ENCODE measurements around the gene ADK. TPM values are rescaled to one million over a fixed set of nuclear protein-coding genes. Genes with fewer than 3 reads are reported as not detected.

ADK gene
- total and polyA plus RNA-seq, 5 donors from 2014 or later, result 33.3 to 83.0 (median 63.7) TPM

GRCh38 chr10:74415146-74415839 lies 264.3 kb downstream of the ADK start:
- Histone ChIP-seq H3K36me3 (ENCODE audit: control insufficient read depth, insufficient read depth, low read length) (peaks cover 5% of the 10 kb centered on the region), H3K27ac (ENCODE audit: insufficient read depth, low read length, poor library complexity, severe bottlenecking) (no peak overlapping the region), H3K4me1 (ENCODE audit: control insufficient read depth, insufficient read depth, low read length, poor library complexity, severe bottlenecking) (no peaks in the 10 kb centered on the region), H3K4me3 (ENCODE audit: low read depth, low read length) (no peak overlapping the region), H3K27me3 (ENCODE audit: control insufficient read depth, insufficient read depth, low read length) (no peaks in the 10 kb centered on the region), H3K9me3 (ENCODE audit: control insufficient read depth in 2 of 2, low read length in 2 of 2) (no peaks in the 10 kb centered on the region)
- ATAC-seq (ENCODE audit: low read depth in 2 of 2) (no peak), DNase-seq (no peak)
- Mint-ChIP-seq H3K9me3 (peaks cover 0 to 9% (median 0%) of the 10 kb centered on the region in 7 donors), H3K4me1 (peaks cover 5 to 15% (median 10%) of the 10 kb centered on the region in 4 donors), H3K4me3 (no peak overlapping the region), H3K36me3 (peaks cover 27% of the 10 kb centered on the region), H3K27ac (no peak overlapping the region), H3K27me3 (no peaks in the 10 kb centered on the region)

GRCh38 chr10:74417397-74417796 lies 266.4 kb downstream of the ADK start:
- Mint-ChIP-seq H3K27me3 (no peaks in the 10 kb centered on the region), H3K9me3 (peaks cover 0 to 2% (median 0%) of the 10 kb centered on the region in 7 donors), H3K4me1 (peaks cover 5 to 15% (median 10%) of the 10 kb centered on the region in 4 donors), H3K27ac (no peak overlapping the region), H3K4me3 (no peak overlapping the region), H3K36me3 (peaks cover 24% of the 10 kb centered on the region)
- Histone ChIP-seq H3K4me3 (ENCODE audit: low read depth, low read length) (no peak overlapping the region), H3K27ac (ENCODE audit: insufficient read depth, low read length, poor library complexity, severe bottlenecking) (no peak overlapping the region), H3K36me3 (ENCODE audit: control insufficient read depth, insufficient read depth, low read length) (peaks cover 2% of the 10 kb centered on the region), H3K4me1 (ENCODE audit: control insufficient read depth, insufficient read depth, low read length, poor library complexity, severe bottlenecking) (no peaks in the 10 kb centered on the region), H3K9me3 (ENCODE audit: control insufficient read depth in 2 of 2, low read length in 2 of 2) (no peaks in the 10 kb centered on the region), H3K27me3 (ENCODE audit: control insufficient read depth, insufficient read depth, low read length) (no peaks in the 10 kb centered on the region)
- ATAC-seq (ENCODE audit: low read depth in 2 of 2) (no peak), DNase-seq (no peak)

GRCh38 chr10:74418285-74418872 lies 267.4 kb downstream of the ADK start:
- Mint-ChIP-seq H3K9me3 (peaks cover 0 to 1% (median 0%) of the 10 kb centered on the region in 7 donors), H3K4me1 (peaks cover 5 to 15% (median 10%) of the 10 kb centered on the region in 4 donors), H3K4me3 (no peak overlapping the region), H3K36me3 (peaks cover 22% of the 10 kb centered on the region), H3K27me3 (no peaks in the 10 kb centered on the region), H3K27ac (no peak overlapping the region)
- Histone ChIP-seq H3K4me3 (ENCODE audit: low read depth, low read length) (no peak overlapping the region), H3K27ac (ENCODE audit: insufficient read depth, low read length, poor library complexity, severe bottlenecking) (no peak overlapping the region), H3K9me3 (ENCODE audit: control insufficient read depth in 2 of 2, low read length in 2 of 2) (no peaks in the 10 kb centered on the region), H3K27me3 (ENCODE audit: control insufficient read depth, insufficient read depth, low read length) (no peaks in the 10 kb centered on the region), H3K36me3 (ENCODE audit: control insufficient read depth, insufficient read depth, low read length) (peaks cover 1% of the 10 kb centered on the region), H3K4me1 (ENCODE audit: control insufficient read depth, insufficient read depth, low read length, poor library complexity, severe bottlenecking) (no peaks in the 10 kb centered on the region)
- DNase-seq (no peak), ATAC-seq (ENCODE audit: low read depth in 2 of 2) (no peak)

GRCh38 chr10:74419491-74419951 lies 268.5 kb downstream of the ADK start:
- Histone ChIP-seq H3K9me3 (ENCODE audit: control insufficient read depth in 2 of 2, low read length in 2 of 2) (no peaks in the 10 kb centered on the region), H3K4me1 (ENCODE audit: control insufficient read depth, insufficient read depth, low read length, poor library complexity, severe bottlenecking) (no peaks in the 10 kb centered on the region), H3K4me3 (ENCODE audit: low read depth, low read length) (no peak overlapping the region), H3K36me3 (ENCODE audit: control insufficient read depth, insufficient read depth, low read length) (peaks cover 3% of the 10 kb centered on the region), H3K27ac (ENCODE audit: insufficient read depth, low read length, poor library complexity, severe bottlenecking) (no peak overlapping the region), H3K27me3 (ENCODE audit: control insufficient read depth, insufficient read depth, low read length) (no peaks in the 10 kb centered on the region)
- no peak overlapping the region for H3K27ac Mint-ChIP-seq
- ATAC-seq (ENCODE audit: low read depth in 2 of 2), result no peak
- peaks cover 0 to 1% (median 0%) of the 10 kb centered on the region in 7 donors for H3K9me3 Mint-ChIP-seq
- H3K4me3 Mint-ChIP-seq, result no peak overlapping the region
- H3K27me3 Mint-ChIP-seq, result no peaks in the 10 kb centered on the region
- no peak for DNase-seq
- H3K4me1 Mint-ChIP-seq, result peaks cover 5 to 15% (median 10%) of the 10 kb centered on the region in 4 donors
- peaks cover 25% of the 10 kb centered on the region for H3K36me3 Mint-ChIP-seq

- DNase-seq, result peak in 2 of 3 donors; percentile 51 to 64
- ATAC-seq (ENCODE audit: low read depth in 2 of 2), result peak; percentile 25 to 37
- Mint-ChIP-seq H3K27me3 (no peaks in the 10 kb centered on the region), H3K9me3 (peaks cover 0 to 2% (median 0%) of the 10 kb centered on the region in 7 donors), H3K27ac (no peak overlapping the region), H3K4me3 (no peak overlapping the region), H3K36me3 (peaks cover 27% of the 10 kb centered on the region), H3K4me1 (peaks cover 5 to 13% (median 10%) of the 10 kb centered on the region in 4 donors)
- no peak overlapping the region for H3K4me3 ChIP-seq (ENCODE audit: low read depth, low read length)
- no peak overlapping the region for H3K27ac ChIP-seq (ENCODE audit: insufficient read depth, low read length, poor library complexity, severe bottlenecking)
- no peaks in the 10 kb centered on the region for H3K4me1 ChIP-seq (ENCODE audit: control insufficient read depth, insufficient read depth, low read length, poor library complexity, severe bottlenecking)
- H3K27me3 ChIP-seq (ENCODE audit: control insufficient read depth, insufficient read depth, low read length), result no peaks in the 10 kb centered on the region
- H3K9me3 ChIP-seq (ENCODE audit: control insufficient read depth in 2 of 2, low read length in 2 of 2), result no peaks in the 10 kb centered on the region
- H3K36me3 ChIP-seq (ENCODE audit: control insufficient read depth, insufficient read depth, low read length), result peaks cover 3% of the 10 kb centered on the region
Observed at GRCh38 chr10:74419958-74420375, 268.9 kb downstream of the ADK start.

- peaks cover 3% of the 10 kb centered on the region for H3K36me3 ChIP-seq (ENCODE audit: control insufficient read depth, insufficient read depth, low read length)
- DNase-seq (no peak), ATAC-seq (ENCODE audit: low read depth in 2 of 2) (no peak)
- Mint-ChIP-seq H3K27ac (no peak overlapping the region), H3K36me3 (peaks cover 34% of the 10 kb centered on the region), H3K27me3 (no peaks in the 10 kb centered on the region), H3K4me3 (no peak overlapping the region), H3K9me3 (peaks cover 0 to 2% (median 0%) of the 10 kb centered on the region in 7 donors), H3K4me1 (peaks cover 6 to 9% (median 8%) of the 10 kb centered on the region in 4 donors)
- H3K4me3 ChIP-seq (ENCODE audit: low read depth, low read length), result no peak overlapping the region
- H3K27me3 ChIP-seq (ENCODE audit: control insufficient read depth, insufficient read depth, low read length), result no peaks in the 10 kb centered on the region
- H3K27ac ChIP-seq (ENCODE audit: insufficient read depth, low read length, poor library complexity, severe bottlenecking), result no peak overlapping the region
- no peaks in the 10 kb centered on the region for H3K4me1 ChIP-seq (ENCODE audit: control insufficient read depth, insufficient read depth, low read length, poor library complexity, severe bottlenecking)
- H3K9me3 ChIP-seq (ENCODE audit: control insufficient read depth in 2 of 2, low read length in 2 of 2), result no peaks in the 10 kb centered on the region
Observed at GRCh38 chr10:74424565-74424964, 273.5 kb downstream of the ADK start.

- Histone ChIP-seq H3K4me3 (ENCODE audit: low read depth, low read length) (no peak overlapping the region), H3K36me3 (ENCODE audit: control insufficient read depth, insufficient read depth, low read length) (peaks cover 3% of the 10 kb centered on the region), H3K27me3 (ENCODE audit: control insufficient read depth, insufficient read depth, low read length) (no peaks in the 10 kb centered on the region), H3K27ac (ENCODE audit: insufficient read depth, low read length, poor library complexity, severe bottlenecking) (no peak overlapping the region), H3K4me1 (ENCODE audit: control insufficient read depth, insufficient read depth, low read length, poor library complexity, severe bottlenecking) (no peaks in the 10 kb centered on the region), H3K9me3 (ENCODE audit: control insufficient read depth in 2 of 2, low read length in 2 of 2) (no peaks in the 10 kb centered on the region)
- Mint-ChIP-seq H3K4me1 (peaks cover 0 to 7% (median 2%) of the 10 kb centered on the region in 4 donors), H3K36me3 (peaks cover 34% of the 10 kb centered on the region), H3K27me3 (no peaks in the 10 kb centered on the region), H3K27ac (no peak overlapping the region), H3K9me3 (peaks cover 0 to 2% (median 0%) of the 10 kb centered on the region in 7 donors), H3K4me3 (no peak overlapping the region)
- DNase-seq (no peak), ATAC-seq (ENCODE audit: low read depth in 2 of 2) (no peak)
Observed at GRCh38 chr10:74425456-74426001, 274.5 kb downstream of the ADK start.

Measured in CD4-positive, CD25-positive, alpha-beta regulatory T cell (primary cell).